COLO668 (cell line): ENCODE measurements around the gene GGT6.
"Not testable (repeated sequence)": the region's sequence is repeated elsewhere in the genome, so short reads cannot be mapped to it uniquely, and the experiment has no call there.

Source experiments
- DNase-seq: peaks from one replicate; lab custom pipeline; 2025; ENCODE audit not compliant: unreplicated experiment; lab: John Stamatoyannopoulos, UW

GGT6 gene

GRCh38 chr17:4592240-4593005 is 32.0 kb upstream of the GGT6 start:
- no peak for DNase-seq

DNA sequence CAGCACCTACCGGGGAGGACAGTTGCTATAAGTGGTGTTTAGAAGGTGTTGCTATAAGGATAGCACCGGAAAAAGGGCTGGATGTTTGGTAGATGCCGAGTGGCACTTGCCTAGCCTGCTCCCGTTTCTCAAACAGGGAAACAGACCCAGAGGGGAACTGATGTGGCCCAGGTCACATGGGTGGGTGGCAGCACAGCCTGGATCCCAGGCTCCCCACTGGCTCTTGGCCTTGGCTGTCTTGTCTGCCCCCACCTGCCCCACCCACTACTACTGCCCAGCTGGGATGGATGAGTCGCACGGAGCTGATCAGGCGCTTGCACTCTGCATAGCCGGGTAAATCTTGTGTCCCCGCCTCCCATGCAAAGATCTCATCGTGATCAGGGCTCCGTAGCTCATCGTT is 31.2 kb upstream of the GGT6 start:
- DNase-seq = no peak

DNA sequence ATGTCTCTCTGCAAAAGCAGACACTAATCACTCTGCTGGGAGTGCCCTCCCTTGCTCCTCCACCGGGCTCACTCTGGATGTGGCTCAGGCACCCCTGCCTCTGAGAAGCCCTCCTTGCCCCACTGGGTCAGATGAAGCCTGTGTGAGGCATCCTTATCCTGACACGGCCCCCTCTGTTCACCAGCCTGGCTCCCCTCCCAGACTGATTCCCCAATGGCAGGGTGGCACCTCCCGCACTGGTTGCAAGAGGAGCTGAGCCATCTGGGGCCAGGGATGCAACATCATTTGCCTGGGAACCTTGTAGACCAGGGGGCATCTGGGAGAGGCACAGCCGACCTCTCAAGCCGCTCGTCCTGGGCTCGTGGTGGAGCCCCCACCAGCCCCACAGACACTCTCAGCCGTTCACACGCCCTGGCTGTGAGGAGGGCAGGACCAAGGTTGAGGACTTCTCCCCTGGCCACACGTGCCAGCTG is 30.6 kb upstream of the GGT6 start:
- DNase-seq = no peak

DNA sequence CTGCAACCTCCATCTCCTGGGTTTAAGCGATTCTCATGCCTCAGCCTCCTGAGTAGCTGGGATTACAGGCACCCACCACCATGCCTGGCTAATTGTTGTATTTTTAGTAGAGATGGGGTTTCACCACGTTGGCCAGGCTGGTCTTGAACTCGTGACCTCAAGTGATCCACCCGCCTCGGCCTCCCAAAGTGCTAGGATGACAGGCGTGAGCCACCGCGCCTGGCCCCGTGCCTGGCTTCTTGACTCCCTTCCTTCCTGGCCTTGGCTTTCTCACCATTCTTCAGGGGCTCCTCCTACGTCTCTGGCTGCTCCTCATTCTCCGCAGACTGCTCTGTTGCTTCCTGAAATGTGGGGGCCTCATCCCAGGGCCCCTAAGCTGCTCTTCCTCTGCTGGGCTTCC is 29.7 kb upstream of the GGT6 start:
- not testable (repeated sequence) for DNase-seq

- no peak for DNase-seq
These were observed 28.7 kb upstream of the GGT6 start for GRCh38 chr17:4588898-4589625.

DNA sequence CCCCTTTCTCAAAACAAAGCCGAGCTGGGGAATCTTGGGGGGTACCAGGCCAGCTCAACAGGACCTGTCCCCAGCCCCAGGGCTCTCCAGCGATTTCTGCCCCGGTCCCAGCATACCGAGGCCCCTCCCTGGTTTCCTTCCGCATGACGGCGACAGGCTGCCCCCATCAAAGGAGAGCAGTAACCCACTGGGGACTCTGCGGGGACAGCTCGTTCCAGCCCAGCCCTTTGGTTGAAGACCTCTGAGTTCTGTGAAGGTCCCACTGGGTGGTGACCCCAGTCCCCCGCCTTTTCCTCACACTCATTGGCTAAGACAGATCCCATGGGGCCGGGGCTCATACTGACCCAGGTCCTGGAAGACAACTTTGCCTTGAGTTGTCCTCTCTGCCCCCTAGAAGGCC is 28.0 kb upstream of the GGT6 start:
- no peak for DNase-seq

- no peak for DNase-seq
These were observed 27.4 kb upstream of the GGT6 start for GRCh38 chr17:4587803-4588202.

DNA sequence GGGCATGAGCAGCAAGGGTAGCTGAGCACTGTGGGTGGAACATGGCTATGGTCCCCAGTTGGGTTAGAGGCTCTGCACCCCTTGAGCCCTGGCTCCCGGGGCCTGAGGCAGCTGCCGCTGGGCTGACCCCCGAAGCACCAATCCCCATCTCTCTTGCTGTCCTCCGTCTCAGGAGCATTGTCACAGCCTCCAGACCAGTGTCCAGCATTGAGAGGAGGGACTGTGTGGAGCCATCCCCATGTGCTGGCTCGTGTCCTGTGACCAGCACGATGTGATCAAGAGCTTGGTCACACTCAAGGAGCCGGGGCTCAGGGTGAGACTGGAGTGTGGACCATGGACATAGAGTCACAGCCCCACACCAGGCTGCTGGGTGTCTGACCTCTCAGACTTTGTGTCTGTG is 26.8 kb upstream of the GGT6 start:
- no peak for DNase-seq

GRCh38 chr17:4586043-4586442 is 25.7 kb upstream of the GGT6 start:
- DNase-seq = peak; percentile 7

DNA sequence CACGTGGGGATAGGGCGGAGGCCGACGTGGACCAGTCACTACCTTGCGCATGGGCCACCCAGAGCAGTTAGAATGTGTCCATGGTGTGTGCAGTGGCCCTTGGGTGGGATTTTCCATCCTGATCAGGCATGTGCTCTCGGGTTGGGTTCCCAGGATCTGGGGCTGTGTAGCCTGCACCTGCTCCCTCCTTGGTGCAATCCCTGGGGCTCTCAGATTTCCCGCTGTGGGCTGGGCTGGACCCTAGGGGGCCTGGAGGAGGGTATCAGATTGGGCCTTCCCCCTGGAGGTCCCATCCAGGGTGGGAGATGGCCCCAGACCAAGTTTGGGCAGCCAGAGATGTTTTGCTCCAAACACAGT is 25.2 kb upstream of the GGT6 start:
- DNase-seq = peak; percentile 53

GRCh38 chr17:4584917-4585637 is 24.7 kb upstream of the GGT6 start:
- peak; percentile 56 for DNase-seq

- peak; percentile 47 for DNase-seq
These were observed 23.9 kb upstream of the GGT6 start, which contains the start of gene SMTNL2 for GRCh38 chr17:4584101-4584916. SMTNL2 (plus strand) TSS chr17:4584529; CDS start chr17:4584606, 77 bp downstream.

DNA sequence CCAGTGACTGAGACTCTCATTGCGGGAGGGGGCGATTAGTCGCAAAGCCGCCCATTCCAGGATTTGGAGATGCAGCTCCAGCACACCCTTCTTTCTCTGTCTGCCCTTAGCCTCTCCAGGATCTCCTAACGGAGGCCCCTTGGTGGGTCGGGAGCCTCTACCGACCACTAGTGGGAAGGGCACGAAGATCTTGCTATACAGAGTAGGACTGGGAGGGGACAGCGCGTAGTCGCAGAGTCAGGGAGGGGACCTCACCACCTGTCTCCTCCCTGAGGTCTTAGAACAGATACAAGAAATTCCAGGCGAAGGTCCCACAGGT is 23.4 kb upstream of the GGT6 start:
- DNase-seq = peak; percentile 21

DNA sequence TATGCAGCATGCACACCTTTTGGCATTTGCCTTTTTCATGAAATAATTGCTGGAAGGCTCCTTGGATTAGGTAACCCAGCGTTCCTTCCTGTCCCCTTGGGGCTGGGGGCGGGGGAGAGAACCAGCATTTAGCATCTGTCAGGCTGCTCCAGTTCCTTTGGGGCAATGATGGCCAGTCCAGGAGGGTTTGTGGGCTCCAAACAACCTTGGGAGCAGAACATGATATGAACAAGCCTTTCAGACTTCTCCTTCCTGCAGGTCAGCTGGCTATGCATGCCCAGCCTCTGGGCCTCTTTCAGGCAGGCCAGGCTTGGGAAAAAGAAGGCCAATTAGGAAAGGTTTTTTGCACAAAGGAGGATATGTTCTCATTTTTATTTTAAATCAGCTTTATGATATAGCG is 22.8 kb upstream of the GGT6 start:
- no peak for DNase-seq

- no peak for DNase-seq
These were observed 22.3 kb upstream of the GGT6 start for GRCh38 chr17:4582691-4583090.

DNA sequence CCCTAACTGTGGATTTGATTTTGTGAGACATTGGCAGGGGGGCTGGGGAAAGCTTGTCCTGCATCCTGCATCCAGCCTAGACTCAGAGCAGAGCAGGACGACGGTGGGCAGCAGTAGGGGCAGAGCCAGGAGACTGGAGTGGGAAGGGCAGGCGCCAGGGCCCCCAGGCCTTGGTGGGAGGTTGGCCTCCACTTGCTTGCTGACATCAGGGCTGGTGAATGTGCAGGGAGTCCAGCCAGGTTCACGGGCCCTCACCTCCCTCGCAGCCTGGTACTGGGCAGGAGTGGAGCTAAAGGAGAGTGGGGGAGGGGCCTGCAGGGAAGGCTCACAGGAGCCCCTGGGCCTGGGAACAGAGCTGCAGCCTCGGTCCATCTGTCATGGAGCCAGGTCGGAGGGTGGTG is 21.7 kb upstream of the GGT6 start:
- no peak for DNase-seq

DNA sequence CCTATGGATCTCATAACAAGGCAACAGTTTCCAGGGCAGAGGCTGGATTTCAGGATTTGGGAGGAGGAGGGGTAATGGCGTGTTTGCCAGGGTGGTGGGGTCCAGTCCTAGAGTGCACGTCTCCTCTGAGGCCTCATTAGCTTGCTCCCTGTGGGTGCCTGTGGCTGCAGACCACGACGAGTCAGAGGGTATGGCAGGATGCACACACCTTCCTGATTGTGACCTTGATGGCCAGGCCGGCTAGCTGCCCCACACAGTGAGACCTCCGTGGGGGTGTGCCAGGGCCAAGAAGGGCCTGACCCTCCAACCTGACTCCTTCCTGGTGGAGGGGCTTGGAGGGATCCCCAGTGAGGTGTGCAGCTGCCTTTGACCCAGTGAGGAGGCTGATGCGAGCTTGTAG is 19.9 kb upstream of the GGT6 start:
- no peak for DNase-seq

DNA sequence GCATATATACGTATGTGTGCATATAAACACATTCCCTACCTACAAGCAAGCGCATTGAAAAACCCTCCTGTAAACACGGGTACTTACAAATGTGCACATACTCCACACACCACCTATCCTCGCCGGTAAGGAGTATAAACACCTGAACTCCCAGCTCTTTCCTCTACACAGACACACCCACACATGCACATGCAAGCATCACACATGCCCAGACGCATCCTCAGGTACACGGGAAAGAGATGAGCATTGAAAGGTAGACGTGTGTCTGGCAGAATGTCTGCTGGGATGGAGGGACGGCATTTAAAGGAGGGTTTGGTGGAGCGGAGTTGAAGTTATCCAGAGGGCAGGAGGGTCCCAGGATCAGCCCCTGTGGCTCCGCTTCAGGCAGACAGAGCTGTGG is 19.3 kb upstream of the GGT6 start:
- no peak for DNase-seq

GRCh38 chr17:4578349-4578748 is 18.0 kb upstream of the GGT6 start:
- not testable (repeated sequence) for DNase-seq

- DNase-seq = no peak
These were observed 17.1 kb upstream of the GGT6 start for GRCh38 chr17:4577386-4577993.
